Hepatic stellate cell (primary cell): ENCODE data around the gene VCP.

Experiments used
- DNase-seq: peaks from one replicate; pipeline ENCODE4 v3.0.0; 2011; ENCODE audit warnings: low spot score

The VCP gene

DNA sequence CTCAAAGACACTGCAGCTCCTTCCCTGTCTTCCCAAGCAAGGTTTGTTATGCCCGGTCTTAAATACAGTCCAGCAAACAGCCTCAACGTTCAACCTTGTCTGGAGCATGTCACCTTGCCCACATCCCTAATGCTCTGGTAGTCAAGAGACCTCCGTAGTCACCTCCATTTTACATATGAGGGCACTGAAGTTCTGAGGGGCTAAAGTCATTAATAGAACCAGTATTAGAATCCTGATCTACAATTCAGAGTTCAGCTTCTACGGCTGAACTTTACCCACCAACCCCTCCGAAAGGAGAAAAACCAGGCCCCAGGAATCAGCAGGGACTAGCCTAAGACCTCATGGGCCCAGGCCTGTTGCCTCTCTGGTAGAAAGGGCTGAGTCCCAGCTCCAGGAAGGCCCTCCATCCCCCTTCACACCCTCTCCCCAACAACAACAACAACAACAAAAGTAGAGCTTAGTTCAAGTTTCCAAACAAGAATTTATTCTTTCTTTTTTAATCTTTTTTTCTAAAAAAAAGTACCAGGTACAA is 31.3 kb upstream of the VCP start:
- DNase-seq, result no peak

DNA sequence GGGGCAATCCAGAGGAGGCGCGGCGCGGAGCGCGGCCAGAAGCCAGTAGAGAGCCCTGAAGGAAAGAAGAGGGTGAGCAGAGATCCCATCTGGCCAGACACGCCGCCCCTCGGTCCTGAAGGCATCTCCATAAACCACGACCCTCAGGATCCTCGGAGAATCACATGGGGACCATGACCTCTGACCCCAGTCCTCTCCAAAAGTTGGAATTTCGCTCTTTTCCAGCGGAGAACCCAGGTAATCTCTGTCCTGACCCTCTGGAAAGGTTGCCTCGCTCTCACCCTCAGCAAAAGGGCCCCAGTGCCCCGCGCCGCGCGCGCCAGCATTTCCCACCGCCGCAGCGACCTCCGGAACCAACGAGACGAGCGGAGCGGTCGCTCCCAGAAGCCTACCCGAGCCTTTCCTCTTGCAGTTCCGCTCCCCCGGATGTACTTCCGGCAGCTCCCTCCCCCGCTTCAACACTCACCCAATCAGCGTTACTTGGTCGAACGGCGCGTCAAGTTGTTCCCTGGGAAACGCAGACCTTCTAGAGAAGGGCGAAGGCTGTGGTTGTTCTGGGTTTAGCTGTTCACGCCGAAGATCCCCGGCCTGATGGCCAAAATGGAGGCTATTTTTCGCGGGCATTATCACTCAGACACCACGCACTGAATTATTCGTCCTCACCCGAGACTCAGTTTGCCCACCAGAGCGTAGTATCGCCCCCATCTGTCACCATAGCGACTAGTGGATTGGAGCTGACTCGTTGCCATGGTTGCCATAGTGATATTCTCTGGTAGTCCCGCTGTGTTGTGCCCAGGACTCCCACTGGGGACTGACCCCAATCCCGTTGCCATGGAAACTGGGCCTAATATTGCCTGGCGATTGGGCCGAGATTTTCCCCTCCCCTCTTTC is 30.6 kb upstream of the VCP start, which contains the start of gene STOML2:
Gene STOML2 (minus strand): TSS at position 363 of the 891 bp plus-strand sequence. CDS start 37 bp downstream, at position 326.
- peak; percentile 98 for DNase-seq

DNA sequence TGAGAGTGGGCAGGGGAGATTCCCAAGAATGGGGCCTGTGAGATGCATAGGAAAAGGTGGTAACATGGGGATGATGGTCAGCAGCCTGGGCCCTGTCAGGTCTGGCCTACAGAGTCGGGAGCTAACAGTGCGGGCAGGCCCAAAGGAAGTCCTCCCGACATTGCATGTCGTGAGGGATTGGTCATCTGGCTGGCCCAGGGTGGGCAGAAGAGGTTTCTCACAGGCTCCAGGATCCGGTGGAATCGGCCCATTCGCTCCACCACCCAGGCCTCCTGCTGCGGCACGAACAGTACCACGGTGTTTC is 30.0 kb upstream of the VCP start:
- DNase-seq, result no peak

DNA sequence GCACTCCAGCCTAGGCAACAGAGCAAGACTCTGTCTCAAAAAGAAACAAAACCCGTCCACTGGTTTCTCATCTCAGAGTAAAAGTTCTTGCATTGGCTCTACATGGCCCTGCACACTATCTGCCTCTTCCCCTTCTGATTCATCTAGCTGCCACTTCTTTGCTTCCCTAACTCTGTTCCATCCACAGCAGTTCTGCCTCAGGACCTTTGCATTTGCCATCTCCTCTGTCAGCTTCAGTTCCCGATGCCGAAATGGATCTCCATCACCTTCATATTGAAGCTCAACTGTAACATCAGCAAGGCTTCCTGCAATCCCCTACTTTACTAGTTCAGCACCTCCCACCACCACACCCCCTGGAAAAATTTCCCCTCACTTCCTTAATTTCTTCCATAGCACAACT is 25.1 kb upstream of the VCP start:
- DNase-seq, result no peak

DNA sequence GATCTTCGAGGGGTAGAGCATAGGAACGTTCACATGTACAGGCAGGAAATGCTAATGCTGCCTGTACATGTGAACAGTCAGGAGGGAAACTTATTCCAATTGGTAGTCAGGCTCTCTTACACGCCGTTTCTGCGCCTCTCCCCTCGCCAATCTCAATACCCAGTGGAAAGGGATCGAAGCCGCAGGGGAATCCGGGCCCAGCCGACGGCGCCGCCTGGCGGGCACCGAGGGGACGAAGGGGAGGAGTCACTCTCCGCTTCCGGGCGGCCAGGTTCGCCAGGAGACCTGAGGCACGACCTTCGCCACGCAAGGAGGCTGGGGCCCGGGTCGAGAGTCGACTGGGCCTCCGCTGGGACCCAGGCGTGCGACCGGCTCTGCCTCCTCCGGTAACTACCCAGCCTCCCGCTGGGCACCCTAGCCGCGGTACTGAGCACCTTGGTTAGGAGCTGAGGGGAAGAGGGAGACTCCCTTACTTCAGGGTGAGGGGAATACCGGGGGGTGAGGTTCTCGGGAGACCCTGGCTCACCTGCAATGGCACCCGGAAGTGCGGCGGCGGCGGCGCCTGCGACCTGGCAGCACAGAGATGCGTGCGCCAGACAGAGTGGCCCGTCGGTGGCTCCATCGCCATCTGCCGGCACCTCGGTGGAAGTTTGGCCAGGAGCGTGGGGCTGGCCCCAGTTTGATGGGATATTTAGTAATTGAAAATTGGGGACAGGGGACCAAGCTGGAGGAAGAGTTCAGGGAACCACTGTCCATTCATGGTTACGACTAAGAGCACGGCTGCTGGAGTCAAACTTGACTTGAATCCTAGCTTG is 23.8 kb upstream of the VCP start, which contains the start of gene PIGO:
Gene PIGO (minus strand): TSS at position 557 of the 815 bp plus-strand sequence. CDS start 1,026 bp downstream, outside the sequence.
- peak; percentile 90 for DNase-seq

DNA sequence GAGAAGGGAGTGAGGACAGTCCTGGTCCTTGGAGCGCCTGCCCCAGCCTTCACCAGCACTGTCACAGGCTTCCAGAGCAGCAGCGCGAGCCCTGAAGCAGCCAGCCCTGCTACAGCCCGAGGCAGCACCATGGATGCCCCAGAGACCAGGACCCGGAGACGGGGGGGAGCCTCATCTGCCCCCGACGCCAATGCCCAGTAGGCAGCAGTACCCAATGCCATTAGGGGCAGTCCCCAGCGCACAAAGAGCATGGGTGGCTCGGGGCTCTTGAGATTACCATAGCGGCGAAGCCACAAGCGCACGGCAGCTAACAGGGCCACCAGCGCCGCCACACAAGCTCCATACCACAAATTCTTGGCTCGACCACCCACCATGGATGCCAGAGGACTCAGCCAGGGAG is 19.1 kb upstream of the VCP start:
- no peak for DNase-seq

DNA sequence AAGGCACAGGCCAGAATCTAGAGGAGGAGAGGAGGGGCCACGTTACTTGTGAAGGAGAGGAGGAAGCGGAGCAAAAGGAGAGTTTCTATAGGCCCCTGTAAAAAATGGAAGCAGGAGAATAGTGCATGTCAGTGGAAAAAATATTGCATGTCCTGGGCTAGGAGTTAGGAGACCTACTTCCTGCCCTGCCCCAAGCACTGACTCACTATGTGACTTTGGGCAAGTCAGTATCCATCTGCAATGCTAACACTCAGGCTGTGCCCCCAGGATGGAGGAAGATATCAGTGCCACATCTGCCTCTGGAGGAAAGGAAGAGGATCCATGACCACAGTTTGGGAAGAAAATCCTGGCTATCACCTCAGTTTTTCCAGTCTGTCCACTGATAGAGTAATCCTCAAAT is 17.0 kb upstream of the VCP start:
- DNase-seq, result no peak

DNA sequence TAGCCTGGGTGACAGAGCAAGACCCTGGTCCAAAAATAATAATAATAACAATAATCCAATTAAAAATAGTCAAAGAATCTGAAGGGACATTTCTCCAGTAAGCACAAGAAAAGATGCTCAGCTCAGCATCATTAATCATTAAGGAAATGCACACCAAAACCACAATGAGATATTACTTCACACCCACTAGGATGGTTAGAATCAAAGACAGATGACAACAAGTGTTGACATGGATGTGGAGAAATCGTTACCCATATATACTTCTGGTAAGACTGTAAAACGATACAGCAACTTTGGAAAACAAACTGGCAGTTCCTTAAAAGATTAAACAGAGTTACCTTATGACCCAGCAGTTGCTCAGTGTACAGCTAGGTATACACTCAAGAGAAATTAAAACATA is 12.7 kb upstream of the VCP start:
- no peak for DNase-seq

DNA sequence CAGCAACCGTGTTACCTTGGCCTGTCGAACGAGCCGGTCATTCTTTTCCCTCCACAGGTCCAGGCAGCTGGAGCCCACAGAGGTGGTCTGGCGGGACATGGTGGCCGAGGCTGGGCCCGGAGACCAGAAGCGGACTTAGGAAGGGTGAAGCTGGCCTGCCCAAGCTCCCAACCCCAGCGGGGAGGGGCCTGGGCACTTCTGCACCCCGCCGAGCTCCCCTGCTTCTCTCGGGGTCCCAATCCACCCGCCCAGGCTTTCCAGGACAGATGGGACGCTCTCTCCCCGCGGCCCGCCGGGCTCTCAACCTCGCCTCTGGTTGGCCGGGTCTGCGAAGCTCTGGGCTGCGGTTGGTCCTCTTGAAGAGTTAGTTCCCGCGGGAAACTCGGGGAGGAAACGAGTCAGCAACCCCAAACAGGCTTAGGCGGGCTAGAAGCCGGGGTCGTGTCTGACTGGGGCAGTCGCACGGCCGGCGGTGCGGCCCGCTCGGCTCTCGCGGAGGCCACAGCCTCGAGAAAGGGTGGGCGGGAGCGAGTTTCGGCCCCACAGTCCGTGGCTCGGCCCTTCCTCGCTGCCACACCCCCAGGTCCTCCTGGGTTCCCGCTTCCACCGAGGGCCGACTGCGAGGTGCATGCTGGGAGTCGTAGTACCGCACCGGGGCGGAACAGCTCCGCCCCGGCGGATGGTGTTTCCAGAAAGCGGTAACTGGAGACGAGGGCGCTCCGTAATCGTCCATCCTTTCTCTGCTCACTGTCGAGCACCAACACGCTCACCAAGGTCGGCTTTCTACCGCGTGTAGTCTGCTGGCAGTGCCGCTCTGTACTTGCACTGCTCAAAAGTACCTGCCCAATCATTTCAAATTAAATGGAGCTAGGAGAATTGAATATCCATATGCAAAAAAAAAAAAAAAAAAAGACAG is 7.3 kb upstream of the VCP start, which contains the start of gene FANCG:
Gene FANCG (minus strand): TSS at position 517 of the 916 bp plus-strand sequence. CDS start 418 bp downstream, at position 99.
- peak; percentile 97 for DNase-seq

DNA sequence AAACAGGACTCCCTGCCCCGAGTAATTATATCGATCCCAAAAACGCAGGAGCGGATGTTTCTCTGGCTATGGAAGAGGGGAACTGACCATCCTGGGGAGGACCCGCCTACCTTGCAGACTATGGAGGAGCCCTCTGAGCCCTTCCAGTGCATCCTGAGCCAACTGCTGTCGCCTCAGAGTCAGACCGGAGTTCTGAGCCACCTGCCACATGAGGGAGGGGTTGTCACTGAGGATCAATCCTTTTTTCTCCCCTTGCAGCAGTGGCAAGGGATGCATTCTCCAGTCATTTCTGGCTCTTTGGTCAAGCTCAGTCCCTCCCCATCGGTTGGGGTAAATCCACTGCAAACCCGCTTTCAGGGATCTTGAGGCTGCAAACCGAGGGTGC is 6.6 kb upstream of the VCP start:
- no peak for DNase-seq

DNA sequence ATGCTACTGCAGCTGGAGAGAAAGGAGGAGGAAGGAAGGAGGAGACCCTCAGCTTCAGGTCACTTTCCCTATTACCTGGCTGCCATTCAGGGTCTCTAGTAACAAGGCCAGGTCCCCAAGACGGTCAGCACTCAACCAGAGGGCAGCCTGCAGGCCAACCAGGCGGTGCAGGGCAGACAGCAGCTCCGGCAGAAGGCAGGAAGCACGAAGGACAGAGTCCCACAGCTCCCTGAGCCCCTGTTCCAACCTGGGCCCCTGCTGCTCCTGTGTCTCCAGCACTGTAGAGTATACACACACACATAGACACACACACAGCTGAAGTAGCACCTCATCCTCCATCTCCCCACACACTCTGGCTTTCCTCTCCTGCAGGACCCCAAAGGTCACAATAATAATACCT is 5.6 kb upstream of the VCP start:
- no peak for DNase-seq

DNA sequence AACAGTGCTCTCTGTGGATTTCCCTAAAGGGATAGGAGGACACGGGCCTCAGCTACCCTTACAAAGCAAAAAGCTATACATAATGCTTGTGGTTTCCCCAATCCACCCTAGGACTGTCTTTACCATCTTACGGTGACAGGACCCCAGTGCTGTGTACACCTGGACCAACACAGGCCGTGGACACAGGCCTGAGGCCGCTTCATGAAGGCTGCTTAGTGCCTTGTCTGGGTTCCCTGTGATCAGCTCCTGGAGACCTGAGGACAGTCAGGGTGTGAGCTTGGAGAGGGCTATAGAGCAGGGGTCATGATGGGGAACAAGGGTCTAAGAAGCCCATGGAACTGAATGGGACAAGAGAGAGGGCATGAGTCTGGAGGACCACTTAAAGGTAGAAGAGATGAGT is 4.4 kb upstream of the VCP start:
- DNase-seq, result no peak

DNA sequence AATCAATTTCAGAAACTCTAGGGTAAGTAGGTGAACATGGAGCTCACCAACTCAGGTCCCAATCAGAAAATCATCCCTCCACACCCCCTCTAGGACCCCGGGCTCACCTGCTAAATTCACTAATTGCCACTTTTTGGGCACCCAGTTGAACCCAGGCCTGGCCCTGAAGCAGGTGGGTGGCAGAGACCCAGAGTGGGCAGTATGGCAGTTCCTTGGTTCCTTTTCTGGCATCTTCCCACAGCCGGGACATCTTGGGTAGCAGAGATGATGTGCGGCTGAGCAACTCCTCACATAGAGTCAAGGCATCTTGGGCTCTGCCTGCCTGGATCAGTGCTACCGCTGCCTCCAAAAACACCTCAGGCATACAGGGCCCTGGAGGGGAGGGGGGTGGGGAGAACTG is 2.9 kb upstream of the VCP start:
- DNase-seq, result no peak

DNA sequence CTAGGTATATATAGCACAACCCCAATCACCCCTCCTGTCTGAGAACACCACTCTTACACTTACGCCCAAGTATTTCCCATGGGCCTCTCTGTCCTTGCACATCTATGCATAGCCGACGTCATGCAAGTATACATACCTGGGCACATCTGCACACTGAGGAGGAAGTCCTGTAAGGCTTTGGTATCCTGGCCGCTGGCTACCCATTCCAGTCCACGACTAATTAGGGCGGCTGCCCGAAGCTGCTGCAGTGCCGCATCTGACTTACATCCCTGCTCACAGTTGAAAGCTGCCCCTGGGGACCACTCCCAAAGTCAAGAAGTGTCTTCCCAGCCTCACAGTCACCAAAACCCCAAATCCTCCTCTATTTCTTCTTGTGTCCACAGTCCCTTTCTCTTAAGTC is 2.4 kb upstream of the VCP start:
- no peak for DNase-seq

DNA sequence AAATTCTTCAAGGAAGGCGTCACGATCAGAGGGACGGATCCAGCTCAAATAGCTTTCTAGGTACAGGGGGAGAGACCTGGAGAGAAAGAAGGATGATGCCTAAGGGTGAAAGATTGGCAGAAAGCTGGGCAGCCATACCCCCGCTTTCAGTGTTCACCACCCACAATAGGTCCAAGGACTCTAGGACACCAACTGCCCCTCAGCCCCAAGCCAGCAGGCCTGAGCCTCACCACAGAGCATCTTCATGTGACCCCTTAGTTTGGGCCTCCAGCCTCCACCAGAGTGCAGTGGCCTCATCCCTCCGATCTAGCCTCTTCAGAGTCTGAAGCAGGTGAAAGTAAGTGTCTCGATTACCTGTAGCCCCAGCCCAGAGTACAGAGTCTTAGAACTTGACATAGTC is 1.7 kb upstream of the VCP start:
- DNase-seq, result no peak

DNA sequence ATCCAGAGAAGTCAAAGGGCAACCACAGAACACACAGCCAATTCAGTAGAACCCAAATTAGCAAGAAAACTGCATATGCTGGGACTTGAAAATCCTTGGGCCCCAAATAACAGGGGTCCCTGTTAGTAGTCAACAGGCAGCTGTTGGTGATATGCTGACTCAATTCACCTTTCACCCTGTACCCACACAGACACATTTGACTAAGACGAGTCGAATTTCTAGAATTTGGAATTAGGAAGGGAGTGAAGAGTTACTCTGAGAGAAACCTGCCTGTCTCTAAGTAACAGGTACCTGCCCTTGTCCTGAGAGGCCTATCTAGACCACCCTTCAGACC is 821 bp upstream of the VCP start:
- DNase-seq, result no peak

DNA sequence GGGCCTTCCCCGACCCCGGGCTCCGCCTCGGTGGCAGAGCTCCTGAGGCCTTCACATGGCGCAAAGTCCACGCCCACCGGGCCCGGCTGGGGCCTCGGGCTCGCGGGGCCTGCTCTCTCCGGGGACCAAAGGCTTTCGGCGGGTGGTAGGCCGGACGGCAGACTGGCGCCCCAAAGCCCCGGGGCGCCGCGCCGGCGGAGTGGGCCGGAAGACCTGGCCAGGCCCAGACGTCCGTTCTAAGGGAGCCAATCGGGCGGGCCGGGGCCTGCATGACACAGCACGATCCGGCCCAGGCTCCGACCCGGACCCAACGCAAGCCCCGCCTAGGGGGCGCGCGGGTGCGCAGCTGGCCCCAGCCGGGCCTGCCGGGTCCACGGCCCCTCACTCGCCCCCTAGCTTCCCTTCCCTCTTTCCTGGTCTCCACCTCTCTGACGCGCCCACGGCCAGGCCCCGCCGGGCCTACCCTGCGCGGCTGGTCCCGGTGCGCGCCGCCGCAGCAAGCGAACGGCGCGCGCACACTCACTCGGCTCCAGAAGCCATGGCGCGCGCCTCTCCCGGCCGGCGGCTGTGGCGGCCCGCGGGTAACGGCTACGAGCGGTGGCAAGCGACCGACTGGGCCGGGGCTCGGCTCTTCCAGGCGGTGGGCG is 488 bp downstream of the VCP start:
- DNase-seq, result peak; percentile 85

DNA sequence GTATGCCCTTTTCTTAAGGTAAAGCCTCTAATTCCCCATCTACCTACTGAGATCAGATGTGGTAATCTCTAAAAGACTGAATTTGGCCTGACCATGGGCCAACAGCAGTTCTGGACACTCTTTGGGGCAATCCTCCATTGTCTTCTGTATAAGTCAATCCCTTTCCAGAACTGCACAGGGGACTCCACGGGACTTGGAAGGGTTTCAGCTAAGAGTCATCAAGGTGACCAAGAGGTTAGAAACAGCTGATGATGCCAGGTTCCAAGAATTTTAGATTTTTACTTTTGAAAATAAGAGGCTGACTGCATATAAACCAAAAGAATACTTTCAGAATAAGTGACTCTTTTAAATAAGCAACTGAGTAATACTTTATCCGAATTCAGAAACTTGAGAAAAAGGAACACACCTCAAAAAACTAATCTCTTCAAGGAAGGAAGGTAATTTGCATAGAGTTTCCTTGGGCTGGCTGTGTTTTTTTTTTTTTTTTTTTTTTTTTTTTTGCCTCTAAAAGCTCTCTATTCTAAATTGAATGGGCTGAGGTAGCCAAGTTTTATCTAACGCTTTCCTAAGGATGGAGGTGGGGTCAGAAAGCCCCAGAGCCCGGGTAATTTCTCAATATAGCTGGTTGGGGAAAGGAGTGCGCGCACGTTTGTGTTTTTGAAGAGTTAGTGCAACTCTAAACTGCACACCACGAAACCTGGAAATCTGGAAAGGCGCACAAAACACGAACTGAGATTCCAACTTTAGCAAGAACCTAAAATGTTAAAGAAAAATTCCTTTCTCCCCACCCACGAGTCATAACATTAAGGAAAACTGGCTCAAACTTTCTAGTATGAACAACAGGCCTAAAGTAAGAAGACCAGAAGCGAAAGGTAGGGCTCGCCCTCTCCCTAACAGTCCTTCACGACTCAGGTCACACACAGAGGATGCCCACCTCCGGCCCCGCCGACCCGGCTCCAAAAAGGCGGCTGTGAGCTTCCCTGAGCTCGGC is 1.3 kb downstream of the VCP start:
- DNase-seq, result peak; percentile 31

DNA sequence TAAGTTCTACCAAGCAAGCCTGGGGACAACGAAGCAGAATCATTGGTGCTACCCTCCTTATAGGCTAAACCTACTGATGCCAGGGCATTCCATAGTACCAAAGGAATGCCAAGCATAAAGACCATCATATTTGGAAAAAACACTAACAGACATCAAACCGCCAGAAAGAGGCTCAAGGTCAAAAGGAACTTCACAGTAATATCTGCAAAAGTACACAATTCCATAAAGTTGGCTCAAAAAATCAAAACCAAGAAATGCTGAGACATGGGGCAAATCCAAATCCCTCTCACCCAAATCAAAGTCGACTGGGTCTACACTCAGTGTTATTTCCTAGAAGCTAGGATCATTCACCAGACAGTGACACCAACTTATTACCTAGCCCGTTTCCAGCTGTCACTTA is 3.4 kb downstream of the VCP start:
- no peak for DNase-seq

DNA sequence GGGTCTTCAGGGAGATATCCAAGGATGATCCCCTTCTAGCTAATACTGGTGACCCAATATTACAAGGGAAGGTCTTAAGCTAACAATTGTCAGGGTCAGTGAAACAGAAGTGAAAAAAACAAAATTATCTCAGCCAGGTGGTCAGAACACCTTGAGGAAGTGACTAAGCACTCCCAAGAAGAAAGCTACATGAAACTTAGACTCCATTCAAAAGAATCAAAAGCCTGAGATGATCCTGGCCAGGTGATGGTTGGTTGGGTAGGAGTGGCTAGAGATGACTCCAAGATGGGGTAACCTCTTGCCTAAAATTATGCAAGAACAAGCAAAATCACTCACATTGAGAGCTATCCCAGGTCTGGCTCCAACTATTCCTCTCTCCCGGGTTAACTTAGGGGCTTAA is 5.4 kb downstream of the VCP start:
- no peak for DNase-seq
